ENCODE data around the gene PLCXD3.

The PLCXD3 gene

GRCh38 chr5:41412496-41412895, 97.9 kb downstream of the PLCXD3 start:
- DNase-seq: no peak

- DNase-seq: no peak
These were observed 99.7 kb downstream of the PLCXD3 start for GRCh38 chr5:41410737-41411136.

- DNase-seq: no peak
These were observed 100.1 kb downstream of the PLCXD3 start for GRCh38 chr5:41410307-41410706.

- DNase-seq: no peak
These were observed 101.5 kb downstream of the PLCXD3 start for GRCh38 chr5:41408676-41409443.

- DNase-seq: no peak
These were observed 103.5 kb downstream of the PLCXD3 start for GRCh38 chr5:41406936-41407335.

- DNase-seq: no peak
These were observed 104.0 kb downstream of the PLCXD3 start for GRCh38 chr5:41406424-41406823.

GRCh38 chr5:41404757-41405156, 105.6 kb downstream of the PLCXD3 start:
- DNase-seq: no peak

- DNase-seq: no peak
These were observed 106.6 kb downstream of the PLCXD3 start for GRCh38 chr5:41403846-41404245.

- DNase-seq: no peak
These were observed 107.6 kb downstream of the PLCXD3 start for GRCh38 chr5:41402845-41403244.

- DNase-seq: no peak
These were observed 110.6 kb downstream of the PLCXD3 start for GRCh38 chr5:41399839-41400238.

- no peak for DNase-seq
These were observed 118.4 kb downstream of the PLCXD3 start for GRCh38 chr5:41392016-41392415.

- no peak for DNase-seq
These were observed 135.8 kb downstream of the PLCXD3 start for GRCh38 chr5:41374631-41375030.

GRCh38 chr5:41373230-41373629, 137.2 kb downstream of the PLCXD3 start:
- DNase-seq: no peak

- no peak for DNase-seq
These were observed 138.7 kb downstream of the PLCXD3 start for GRCh38 chr5:41371738-41372137.

GRCh38 chr5:41370482-41370881, 139.9 kb downstream of the PLCXD3 start:
- DNase-seq: no peak

- DNase-seq: no peak
These were observed 140.6 kb downstream of the PLCXD3 start for GRCh38 chr5:41369799-41370198.

- no peak for DNase-seq
These were observed 142.2 kb downstream of the PLCXD3 start for GRCh38 chr5:41368158-41368557.

- DNase-seq: no peak
These were observed 145.0 kb downstream of the PLCXD3 start for GRCh38 chr5:41365369-41365768.

- DNase-seq: no peak
These were observed 146.1 kb downstream of the PLCXD3 start for GRCh38 chr5:41364346-41364745.

GRCh38 chr5:41363343-41363986, 146.9 kb downstream of the PLCXD3 start:
- DNase-seq: no peak

GRCh38 chr5:41356786-41357185, 153.6 kb downstream of the PLCXD3 start:
- no peak for DNase-seq

GRCh38 chr5:41349846-41350245, 160.6 kb downstream of the PLCXD3 start:
- DNase-seq: no peak

GRCh38 chr5:41347569-41347968, 162.8 kb downstream of the PLCXD3 start:
- DNase-seq: no peak

GRCh38 chr5:41346609-41347008, 163.8 kb downstream of the PLCXD3 start:
- no peak for DNase-seq

GRCh38 chr5:41345295-41345694, 165.1 kb downstream of the PLCXD3 start:
- DNase-seq: no peak

Measured in activated CD4-positive, alpha-beta T cell treated with anti-CD3 and anti-CD28 coated beads for 1 hour (primary cell).